NB4 (cell line): ENCODE measurements around the gene TBX2.

Source experiments
- POLR2A ChIP-seq: IDR thresholded peaks from 2 replicates; pipeline ENCODE4 v1.6.1; 2011; ENCODE audit warnings: mild to moderate bottlenecking; ENCODE audit not compliant: insufficient read length; ENCODE audit errors: extremely low read depth
- TF ChIP-seq, protein P1 (sequence below): IDR thresholded peaks from one replicate; pipeline ENCODE4 v1.5.1; 2012; ENCODE audit warnings: low read depth, low read length
- TF ChIP-seq, protein P2 (sequence below): IDR thresholded peaks from 2 replicates; pipeline ENCODE4 v1.6.1; 2011; ENCODE audit warnings: low read depth, low read length

DNA sequence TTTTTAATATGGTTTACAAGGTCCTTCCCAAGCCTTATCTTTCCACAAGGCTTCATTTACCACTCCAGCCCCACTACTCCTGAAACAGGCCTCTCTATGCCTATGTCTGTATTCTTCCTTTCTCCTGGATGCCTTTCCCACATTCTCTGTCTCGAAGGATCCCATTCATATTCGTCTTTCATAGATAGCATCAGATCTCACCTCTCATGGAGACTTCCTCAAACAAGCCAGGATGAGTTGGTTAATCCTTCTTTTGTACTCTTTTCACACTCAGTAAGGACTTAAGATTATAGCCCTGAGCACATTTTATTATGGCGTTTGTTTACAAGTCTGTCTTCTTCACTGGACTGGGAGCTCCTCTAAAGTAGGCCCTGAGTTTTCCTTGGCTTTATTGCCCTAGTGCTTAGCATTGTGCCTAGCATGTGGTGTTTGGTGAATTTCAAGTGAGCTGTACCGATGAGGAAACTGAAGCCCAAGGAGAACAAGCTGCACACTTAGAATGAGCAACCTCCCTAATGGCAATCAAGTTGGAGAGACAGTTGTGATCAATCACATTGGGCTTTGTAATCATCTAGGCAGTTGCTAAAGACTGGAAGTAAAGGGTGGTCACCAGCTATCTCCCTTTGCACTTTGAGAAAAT is 42.6 kb downstream of the TBX2 start:
- TF ChIP-seq, protein P1, sequence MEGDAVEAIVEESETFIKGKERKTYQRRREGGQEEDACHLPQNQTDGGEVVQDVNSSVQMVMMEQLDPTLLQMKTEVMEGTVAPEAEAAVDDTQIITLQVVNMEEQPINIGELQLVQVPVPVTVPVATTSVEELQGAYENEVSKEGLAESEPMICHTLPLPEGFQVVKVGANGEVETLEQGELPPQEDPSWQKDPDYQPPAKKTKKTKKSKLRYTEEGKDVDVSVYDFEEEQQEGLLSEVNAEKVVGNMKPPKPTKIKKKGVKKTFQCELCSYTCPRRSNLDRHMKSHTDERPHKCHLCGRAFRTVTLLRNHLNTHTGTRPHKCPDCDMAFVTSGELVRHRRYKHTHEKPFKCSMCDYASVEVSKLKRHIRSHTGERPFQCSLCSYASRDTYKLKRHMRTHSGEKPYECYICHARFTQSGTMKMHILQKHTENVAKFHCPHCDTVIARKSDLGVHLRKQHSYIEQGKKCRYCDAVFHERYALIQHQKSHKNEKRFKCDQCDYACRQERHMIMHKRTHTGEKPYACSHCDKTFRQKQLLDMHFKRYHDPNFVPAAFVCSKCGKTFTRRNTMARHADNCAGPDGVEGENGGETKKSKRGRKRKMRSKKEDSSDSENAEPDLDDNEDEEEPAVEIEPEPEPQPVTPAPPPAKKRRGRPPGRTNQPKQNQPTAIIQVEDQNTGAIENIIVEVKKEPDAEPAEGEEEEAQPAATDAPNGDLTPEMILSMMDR, result no peak
- TF ChIP-seq, protein P2, sequence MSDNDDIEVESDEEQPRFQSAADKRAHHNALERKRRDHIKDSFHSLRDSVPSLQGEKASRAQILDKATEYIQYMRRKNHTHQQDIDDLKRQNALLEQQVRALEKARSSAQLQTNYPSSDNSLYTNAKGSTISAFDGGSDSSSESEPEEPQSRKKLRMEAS, result no peak
- TF ChIP-seq POLR2A, result no peak
